Mesodermal cell (in vitro differentiated cells): ENCODE data around the gene NID1.

Source experiments
- H3K27ac ChIP-seq: 2 replicates; pipeline ENCODE4 v1.7.0; 2013; ENCODE audit warnings: mild to moderate bottlenecking, low read depth, low read length, moderate library complexity; ENCODE audit not compliant: severe bottlenecking
- H3K36me3 ChIP-seq: 2 replicates; pipeline ENCODE4 v1.7.1; 2013; ENCODE audit warnings: mild to moderate bottlenecking, low read length, moderate library complexity; ENCODE audit not compliant: control insufficient read depth, insufficient read depth
- H3K4me1 ChIP-seq: one replicate; pipeline ENCODE4 v1.7.1; 2013; ENCODE audit warnings: mild to moderate bottlenecking, low read length; ENCODE audit not compliant: insufficient read depth, control insufficient read depth, poor library complexity, severe bottlenecking
- H3K4me3 ChIP-seq: 2 replicates; pipeline ENCODE4 v1.7.0; 2013; ENCODE audit warnings: low read length, control low read depth, mild to moderate bottlenecking; ENCODE audit not compliant: insufficient read depth, poor library complexity, severe bottlenecking; ENCODE audit errors: extremely low read depth
- H3K9me3 ChIP-seq: 2 replicates; pipeline ENCODE4 v1.7.1; 2013; ENCODE audit warnings: mild to moderate bottlenecking, low read length, moderate library complexity; ENCODE audit not compliant: control insufficient read depth
- WGBS, 2 experiments: methylation state at CpG; one replicate each; pipeline ENCODE4 v1.1.5; 2013; ENCODE audit warnings: missing lambda C conversion rate in 2 of 2; ENCODE audit not compliant: insufficient coverage in 2 of 2; 5-methylcytosine and 5-hydroxymethylcytosine counted together

The NID1 gene

DNA sequence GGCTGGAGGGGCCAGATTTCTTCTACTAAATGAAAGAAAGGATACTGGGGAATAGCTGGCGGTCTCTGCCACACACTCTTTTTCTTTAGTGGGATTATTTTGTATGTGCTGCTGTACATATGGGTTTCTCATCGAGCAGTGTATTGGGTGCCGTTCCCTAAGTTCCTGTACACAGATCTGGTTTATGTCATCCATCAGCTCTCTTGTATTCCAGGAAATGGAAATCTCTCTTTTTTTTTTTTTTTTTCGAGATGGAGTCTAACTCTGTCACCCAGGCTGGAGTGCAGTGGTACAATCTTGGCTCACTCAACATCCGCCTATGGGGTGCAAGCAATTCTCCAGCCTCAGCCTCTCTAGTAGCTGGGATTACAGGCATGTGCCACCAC is 27.0 kb upstream of the NID1 start:
- Histone ChIP-seq H3K9me3 (peaks cover 15% of the 10 kb centered on the region), H3K36me3 (no peaks in the 10 kb centered on the region), H3K4me1 (peaks cover 5% of the 10 kb centered on the region), H3K27ac (peak overlapping the region; percentile 55), H3K4me3 (no peak overlapping the region)
- 90% methylated on average over 2 to 3 of the region's 5 CpGs for WGBS, 2 experiments

DNA sequence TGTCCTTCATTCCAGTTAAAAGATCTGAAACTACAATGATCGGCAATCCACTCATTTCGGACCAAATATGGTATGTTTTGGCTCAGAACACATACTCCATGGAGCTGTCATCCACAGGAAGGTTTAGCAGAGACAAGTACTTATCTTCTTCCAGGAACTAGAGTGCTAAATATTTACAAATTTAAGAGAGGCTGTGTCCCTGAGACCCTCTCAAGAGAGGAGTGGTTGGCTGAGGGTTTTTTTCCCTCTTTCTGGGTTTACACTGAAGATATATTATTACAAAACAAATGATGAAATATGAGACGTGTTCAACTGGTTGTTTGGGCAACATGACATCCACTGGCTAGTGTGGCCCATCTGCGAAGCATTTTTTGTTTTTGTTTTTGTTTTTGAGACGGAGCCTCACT is 25.9 kb upstream of the NID1 start:
- Histone ChIP-seq H3K4me1 (peaks cover 5% of the 10 kb centered on the region), H3K27ac (peak overlapping the region; percentile 54), H3K4me3 (no peak overlapping the region), H3K36me3 (no peaks in the 10 kb centered on the region), H3K9me3 (peaks cover 4% of the 10 kb centered on the region)
- WGBS, 2 experiments = 83% methylated on average over 3 of the region's 5 CpGs; no CpG with 5 or more reads in 1 of the 2 experiments

DNA sequence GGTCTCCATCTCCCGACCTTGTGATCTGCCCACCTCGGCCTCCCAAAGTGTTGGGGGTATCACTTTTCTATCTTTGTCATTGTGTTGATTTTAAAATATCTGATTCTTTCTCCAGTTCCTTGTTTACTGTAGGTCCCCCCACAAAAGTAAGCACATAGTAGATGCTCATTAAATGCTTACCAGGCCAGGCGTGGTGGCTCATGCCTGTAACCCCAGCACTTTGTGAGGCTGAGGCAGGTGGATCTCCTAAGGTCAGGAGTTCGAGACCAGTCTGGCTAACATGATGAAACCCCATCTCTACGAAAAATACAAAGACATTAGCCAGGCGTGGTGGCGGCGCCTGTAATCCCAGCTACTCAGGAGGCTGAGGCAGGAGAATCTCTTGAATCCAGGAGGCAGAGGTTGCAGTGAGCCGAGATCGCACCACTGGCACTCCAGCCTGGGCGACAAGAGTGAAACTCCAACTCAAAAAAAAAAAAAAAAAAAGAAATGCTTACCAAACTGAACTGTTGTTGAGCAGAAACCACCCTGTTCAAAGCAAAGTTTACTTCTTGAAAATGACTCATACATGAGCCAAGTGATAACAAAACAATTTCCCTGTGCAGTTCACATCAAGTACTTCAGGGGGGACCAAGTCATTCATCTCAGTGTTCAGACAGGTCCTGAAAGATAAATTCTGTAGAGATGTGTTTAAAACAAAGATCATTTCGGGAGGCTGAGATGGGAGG is 24.3 kb upstream of the NID1 start:
- H3K27ac ChIP-seq = no peak overlapping the region
- peaks cover 5% of the 10 kb centered on the region for H3K4me1 ChIP-seq
- H3K36me3 ChIP-seq = no peaks in the 10 kb centered on the region
- no peak overlapping the region for H3K4me3 ChIP-seq
- 85 to 90% methylated on average over 9 of the region's 12 CpGs for WGBS, 2 experiments
- no peaks in the 10 kb centered on the region for H3K9me3 ChIP-seq

DNA sequence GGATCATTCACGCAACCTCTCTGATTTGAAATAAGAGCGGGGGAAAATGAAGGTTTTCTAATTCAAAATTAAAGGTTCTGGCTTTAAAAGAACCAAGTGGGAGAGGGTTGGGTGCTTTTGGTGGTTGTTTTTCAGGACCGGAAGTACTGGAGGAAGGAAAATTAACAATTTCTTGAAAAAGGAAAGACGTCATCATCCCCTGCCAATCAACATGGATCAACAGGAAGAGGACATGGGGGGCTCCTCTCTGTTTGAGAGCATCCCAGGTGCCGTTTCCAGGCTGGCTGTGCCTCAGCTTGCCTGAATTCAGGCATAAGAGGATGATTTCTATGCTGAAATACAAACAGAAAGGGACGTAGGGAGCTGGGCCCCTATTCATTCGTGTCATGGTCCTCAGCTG is 21.6 kb upstream of the NID1 start:
- WGBS, 2 experiments = 88 to 92% methylated on average over 5 to 7 of the region's 7 CpGs
- no peaks in the 10 kb centered on the region for H3K36me3 ChIP-seq
- H3K4me3 ChIP-seq = no peak overlapping the region
- no peaks in the 10 kb centered on the region for H3K9me3 ChIP-seq
- peaks cover 15% of the 10 kb centered on the region for H3K4me1 ChIP-seq
- no peak overlapping the region for H3K27ac ChIP-seq

DNA sequence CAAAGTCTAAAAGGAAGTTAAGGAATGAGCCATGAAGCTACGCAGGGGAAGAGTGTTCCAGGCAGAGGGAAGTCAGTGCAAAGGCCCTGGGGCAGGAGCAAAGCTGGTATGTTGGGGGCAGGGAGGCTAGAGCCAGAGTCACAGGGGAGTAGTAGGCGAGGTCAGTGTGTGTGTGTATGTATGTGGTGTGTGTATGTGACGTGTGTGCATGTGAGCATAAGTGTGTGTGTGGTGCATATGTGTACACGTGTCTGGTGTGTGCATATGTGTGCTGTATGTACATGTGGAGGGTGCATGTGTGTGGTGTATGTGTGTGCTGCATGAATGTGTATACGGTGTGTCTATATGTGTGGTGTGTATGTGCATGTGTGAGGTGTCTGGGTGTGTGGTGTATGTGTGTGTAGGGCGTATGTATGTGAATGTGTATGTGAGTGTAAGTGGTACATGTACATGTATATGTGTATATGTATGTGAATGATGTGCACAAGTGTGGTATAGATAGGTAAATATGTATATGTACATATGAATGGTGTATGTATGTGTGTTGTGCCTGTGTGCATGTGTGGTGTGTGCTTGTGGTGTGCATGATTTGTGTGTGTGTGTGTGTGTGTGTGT is 20.8 kb upstream of the NID1 start:
- no peaks in the 10 kb centered on the region for H3K36me3 ChIP-seq
- WGBS, 2 experiments = 95% methylated on average over 6 of the region's 6 CpGs
- H3K9me3 ChIP-seq = no peaks in the 10 kb centered on the region
- H3K4me1 ChIP-seq = peaks cover 12% of the 10 kb centered on the region
- no peak overlapping the region for H3K4me3 ChIP-seq
- H3K27ac ChIP-seq = no peak overlapping the region

DNA sequence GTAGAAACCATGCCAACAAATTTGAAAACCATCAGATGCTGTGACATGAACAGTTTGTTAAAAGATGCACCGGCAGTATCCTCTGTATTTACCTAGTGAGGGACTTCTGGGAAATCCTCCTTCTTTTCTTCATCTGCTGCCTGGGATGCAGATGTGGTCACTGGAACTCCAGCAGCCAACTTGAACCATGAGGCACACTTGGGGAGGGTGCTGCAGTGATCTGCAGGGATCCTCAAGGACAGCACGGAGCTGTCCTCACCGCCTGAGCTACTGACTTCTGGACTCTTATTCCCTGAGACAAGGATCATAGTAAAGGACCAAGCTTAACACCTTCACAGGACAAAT is 19.5 kb upstream of the NID1 start:
- H3K36me3 ChIP-seq = no peaks in the 10 kb centered on the region
- no peak overlapping the region for H3K27ac ChIP-seq
- H3K4me3 ChIP-seq = no peak overlapping the region
- 94 to 96% methylated on average over 3 of the region's 3 CpGs for WGBS, 2 experiments
- H3K4me1 ChIP-seq = peaks cover 12% of the 10 kb centered on the region
- H3K9me3 ChIP-seq = no peaks in the 10 kb centered on the region

DNA sequence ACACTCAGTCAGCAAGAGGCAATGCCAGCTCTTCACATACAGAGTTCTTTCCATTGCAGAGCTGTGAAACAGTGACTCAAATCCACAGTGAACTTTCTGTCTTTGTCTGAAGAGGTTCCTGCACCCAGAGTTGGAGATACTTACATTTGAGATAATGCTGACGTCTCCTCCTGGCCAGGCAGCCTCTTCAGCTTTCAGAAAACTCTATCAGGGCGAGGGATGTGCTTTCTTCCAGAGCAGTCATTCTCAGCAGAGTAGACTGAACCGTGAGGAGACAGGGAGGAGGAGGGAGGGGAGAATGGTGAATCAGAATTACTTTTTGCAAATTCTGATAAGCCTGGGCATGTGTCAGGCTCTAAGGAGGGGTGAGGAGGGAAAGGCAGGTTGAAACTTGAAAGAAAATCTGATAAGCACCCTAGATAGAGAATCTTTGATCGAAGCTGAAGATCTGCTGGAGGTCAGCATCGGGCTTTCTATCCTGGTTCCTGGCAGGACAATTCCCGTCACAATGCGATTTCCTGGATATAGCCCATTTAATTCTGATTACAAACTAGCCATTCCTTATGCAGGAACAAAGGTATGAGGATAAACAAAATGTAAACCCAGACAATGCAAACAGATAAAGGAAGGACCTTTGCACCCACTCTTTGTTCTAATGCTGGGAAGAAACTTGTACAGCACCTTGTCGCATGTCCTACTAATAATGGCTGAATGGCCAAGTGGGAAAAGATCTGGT is 18.9 kb upstream of the NID1 start:
- no peak overlapping the region for H3K4me3 ChIP-seq
- H3K27ac ChIP-seq = peak overlapping the region; percentile 76
- 68 to 72% methylated on average over 6 of the region's 8 CpGs for WGBS, 2 experiments
- no peaks in the 10 kb centered on the region for H3K9me3 ChIP-seq
- no peaks in the 10 kb centered on the region for H3K36me3 ChIP-seq
- peaks cover 12% of the 10 kb centered on the region for H3K4me1 ChIP-seq

DNA sequence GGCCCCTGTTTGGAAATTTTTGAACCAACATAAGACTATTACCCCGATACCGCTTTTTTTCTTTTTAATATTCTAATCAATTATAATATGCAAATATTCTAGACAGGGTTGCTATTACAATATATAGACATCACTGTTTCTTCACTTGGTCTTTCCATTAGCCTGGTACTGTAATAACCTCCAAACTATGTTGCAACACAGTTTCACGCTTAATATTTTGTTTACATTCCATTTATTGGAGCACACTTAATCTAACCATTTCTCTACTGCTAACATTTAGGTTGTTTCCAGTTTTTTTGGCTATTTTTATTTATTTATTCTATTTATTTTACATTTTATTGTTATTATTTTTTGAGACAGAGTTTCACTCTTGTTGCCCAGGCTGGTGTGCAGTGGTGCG is 17.6 kb upstream of the NID1 start:
- Histone ChIP-seq H3K36me3 (no peaks in the 10 kb centered on the region), H3K9me3 (no peaks in the 10 kb centered on the region), H3K4me3 (no peak overlapping the region), H3K4me1 (peaks cover 12% of the 10 kb centered on the region), H3K27ac (no peak overlapping the region)
- WGBS, 2 experiments = 100% methylated on average over 2 of the region's 4 CpGs; no CpG with 5 or more reads in 1 of the 2 experiments

DNA sequence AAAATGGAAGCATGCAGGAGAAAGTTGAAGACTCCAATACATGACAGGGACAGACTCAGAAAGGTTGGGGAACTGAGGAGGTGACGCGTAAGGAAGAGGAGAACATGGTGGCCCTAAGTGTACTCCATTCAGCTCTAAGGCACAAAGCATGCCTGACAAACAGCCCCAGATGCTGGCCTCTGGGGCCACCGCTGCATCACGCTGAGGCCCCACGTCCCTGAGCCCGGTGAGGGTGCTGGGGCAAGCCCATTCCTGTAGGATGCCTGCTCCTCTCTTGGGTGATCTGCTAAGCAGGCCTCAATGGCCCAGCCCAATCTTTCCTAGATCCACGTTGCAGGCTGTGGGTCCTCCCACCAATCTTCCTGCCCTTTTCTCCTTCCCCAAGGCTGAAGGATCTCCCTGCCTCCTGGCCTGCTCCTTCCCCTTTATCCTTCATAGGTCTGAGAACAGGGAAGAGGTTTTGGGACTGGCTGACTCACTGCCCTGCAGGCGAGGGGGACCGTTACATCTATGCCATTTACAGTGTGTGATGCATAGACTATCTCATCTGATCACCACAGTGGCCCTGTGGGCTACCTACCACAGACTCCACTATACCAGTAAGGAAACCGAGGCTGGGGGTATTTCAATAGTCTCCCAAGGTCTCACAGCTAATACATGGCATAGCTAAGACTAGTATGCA is 16.8 kb upstream of the NID1 start:
- Histone ChIP-seq H3K27ac (no peak overlapping the region), H3K9me3 (no peaks in the 10 kb centered on the region), H3K4me1 (peaks cover 12% of the 10 kb centered on the region), H3K4me3 (no peak overlapping the region), H3K36me3 (no peaks in the 10 kb centered on the region)
- WGBS, 2 experiments = 89 to 97% methylated on average over 5 to 8 of the region's 10 CpGs

DNA sequence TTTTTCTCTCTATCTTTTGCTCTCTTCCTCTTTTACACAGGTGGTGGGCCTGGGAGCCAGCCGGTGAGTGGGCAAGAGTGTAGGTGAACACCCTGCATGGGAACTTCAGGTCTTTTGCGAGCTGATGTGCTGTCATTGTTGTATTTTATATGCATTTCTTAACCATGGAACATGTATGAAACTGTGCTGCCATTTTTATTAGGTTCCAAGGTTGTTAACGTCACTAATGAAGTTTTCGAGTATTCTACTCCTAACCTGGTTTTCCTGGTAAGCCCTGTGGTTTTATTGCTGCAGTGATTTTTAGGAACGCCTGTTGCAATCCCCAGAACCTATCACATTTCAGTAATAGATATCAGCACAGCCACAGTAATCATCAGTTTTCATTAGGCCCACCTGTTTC is 14.8 kb upstream of the NID1 start:
- H3K4me1 ChIP-seq = peaks cover 12% of the 10 kb centered on the region
- H3K9me3 ChIP-seq = no peaks in the 10 kb centered on the region
- WGBS, 2 experiments = 96% methylated on average over 3 of the region's 5 CpGs; no CpG with 5 or more reads in 1 of the 2 experiments
- H3K4me3 ChIP-seq = no peak overlapping the region
- no peaks in the 10 kb centered on the region for H3K36me3 ChIP-seq
- H3K27ac ChIP-seq = no peak overlapping the region
